MM.1S (cell line): ENCODE data around the gene MORN5.

ENCODE experiments used
- CTCF ChIP-seq: fragments of 300-600 bp; sonication (generic); IDR thresholded peaks from 2 replicates; pipeline ENCODE4 v1.5.1; 2016; ENCODE audit warnings: antibody characterized with exemption, low read length, mixed read lengths
- EZH2 ChIP-seq: fragments of 300-600 bp; sonication (generic); optimal IDR thresholded peaks from 2 replicates; pipeline ENCODE3; 2017; ENCODE audit warnings: low read depth, mild to moderate bottlenecking, antibody characterized with exemption, low read length, mixed read lengths

- TF ChIP-seq CTCF (no peak), EZH2 (no peak)
These were observed 67.3 kb downstream of the MORN5 start for GRCh38 chr9:122226758-122227574.
